ENCODE results near the gene PNPT1.

PNPT1 gene

GRCh38 chr2:55621802-55622201 is 71.8 kb downstream of the PNPT1 start:
- H3K27me3 ChIP-seq (ENCODE audit: low read depth): no peaks in the 10 kb centered on the region
- peaks cover 13% of the 10 kb centered on the region for H3K36me3 ChIP-seq (replicated peaks)
- H3K9me3 ChIP-seq: no peaks in the 10 kb centered on the region
- no peak for DNase-seq (ENCODE audit: low spot score in 2 of 2)
- in situ Hi-C loops (cut with MboI; ENCODE audit: low sequenced_read_pairs): no loop called here
- H3K4me3 ChIP-seq: no peak overlapping the region
- H3K4me1 ChIP-seq: peaks cover 12% of the 10 kb centered on the region

- H3K4me1 ChIP-seq: peaks cover 12% of the 10 kb centered on the region
- H3K36me3 ChIP-seq (replicated peaks): peaks cover 13% of the 10 kb centered on the region
- DNase-seq (ENCODE audit: low spot score in 2 of 2): peak; percentile 36 to 53
- H3K4me3 ChIP-seq: no peak overlapping the region
- no peaks in the 10 kb centered on the region for H3K27me3 ChIP-seq (ENCODE audit: low read depth)
- in situ Hi-C loops (cut with MboI; ENCODE audit: low sequenced_read_pairs): no loop called here
- H3K9me3 ChIP-seq: no peaks in the 10 kb centered on the region
These were observed 73.4 kb downstream of the PNPT1 start for GRCh38 chr2:55620123-55620779.

GRCh38 chr2:55618275-55619055 is 75.2 kb downstream of the PNPT1 start:
- no peaks in the 10 kb centered on the region for H3K27me3 ChIP-seq (ENCODE audit: low read depth)
- H3K9me3 ChIP-seq: no peaks in the 10 kb centered on the region
- H3K36me3 ChIP-seq (replicated peaks): peaks cover 31% of the 10 kb centered on the region
- in situ Hi-C loops (cut with MboI; ENCODE audit: low sequenced_read_pairs): no loop called here
- DNase-seq (ENCODE audit: low spot score in 2 of 2): peak; percentile 71 to 72
- H3K4me3 ChIP-seq: peak overlapping the region; percentile 99
- peaks cover 12% of the 10 kb centered on the region for H3K4me1 ChIP-seq

DNA sequence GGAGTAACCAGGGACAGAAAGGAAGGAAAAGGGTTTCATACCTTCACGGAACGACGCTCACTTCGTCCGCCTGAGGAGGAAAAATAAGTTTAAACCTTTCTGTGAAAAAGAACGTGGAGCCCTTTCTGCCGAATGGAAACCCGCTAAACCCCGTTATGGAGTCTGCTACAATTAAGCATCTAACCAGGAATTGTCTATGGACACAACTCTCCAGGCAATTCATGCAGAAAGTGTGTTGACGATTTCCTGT is 75.7 kb downstream of the PNPT1 start:
- peaks cover 12% of the 10 kb centered on the region for H3K4me1 ChIP-seq
- no peaks in the 10 kb centered on the region for H3K9me3 ChIP-seq
- H3K4me3 ChIP-seq: peak overlapping the region; percentile 99
- no peaks in the 10 kb centered on the region for H3K27me3 ChIP-seq (ENCODE audit: low read depth)
- DNase-seq (ENCODE audit: low spot score in 2 of 2): no peak
- in situ Hi-C loops (cut with MboI; ENCODE audit: low sequenced_read_pairs): no loop called here
- H3K36me3 ChIP-seq (replicated peaks): peaks cover 33% of the 10 kb centered on the region

- H3K4me1 ChIP-seq: peaks cover 6% of the 10 kb centered on the region
- in situ Hi-C loops (cut with MboI; ENCODE audit: low sequenced_read_pairs): no loop called here
- DNase-seq (ENCODE audit: low spot score in 2 of 2): peak; percentile 95 to 99
- no peaks in the 10 kb centered on the region for H3K9me3 ChIP-seq
- H3K36me3 ChIP-seq (replicated peaks): peaks cover 34% of the 10 kb centered on the region
- H3K27me3 ChIP-seq (ENCODE audit: low read depth): no peaks in the 10 kb centered on the region
- peak within 1 kb of the TSS; percentile 99 for H3K4me3 ChIP-seq
These were observed 76.2 kb downstream of the PNPT1 start, which contains the start of gene PPP4R3B for GRCh38 chr2:55617175-55618024. Gene PPP4R3B, minus strand, starts transcription at chr2:55617622. Its CDS starts 337 bp downstream, at chr2:55617285.

DNA sequence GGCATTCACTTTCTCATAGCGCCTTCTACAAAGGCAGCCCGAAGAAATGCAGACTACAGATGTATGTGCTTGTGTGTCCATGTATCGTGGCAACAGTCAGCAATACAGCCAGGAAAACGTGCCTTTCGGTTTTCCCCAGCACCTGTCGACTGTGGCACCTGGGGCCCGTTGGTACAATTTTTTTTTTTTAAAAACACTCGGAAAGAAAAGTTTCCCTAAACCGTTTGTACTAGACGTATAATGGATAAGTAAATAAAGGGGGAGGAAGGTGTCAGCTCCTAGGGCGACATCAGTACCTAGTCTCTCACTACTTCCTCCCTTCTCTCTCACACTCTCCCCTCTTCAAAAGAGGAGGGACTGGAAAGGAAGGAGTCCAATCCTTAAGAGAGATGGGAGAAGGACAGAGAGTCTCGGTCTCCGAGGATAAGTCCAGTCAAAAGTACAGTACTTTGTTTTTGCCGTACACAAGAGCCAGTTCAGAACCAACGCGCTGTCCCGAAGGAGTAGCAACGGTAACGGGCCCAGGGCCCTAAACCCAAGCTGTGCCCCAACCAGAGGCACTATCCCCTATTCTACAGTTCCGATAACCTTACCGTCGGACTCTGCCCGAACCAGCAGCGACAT is 77.0 kb downstream of the PNPT1 start:
- peak; percentile 51 to 52 for DNase-seq (ENCODE audit: low spot score in 2 of 2)
- Histone ChIP-seq H3K36me3 (replicated peaks) (peaks cover 34% of the 10 kb centered on the region), H3K4me1 (peaks cover 3% of the 10 kb centered on the region), H3K4me3 (peak overlapping the region; percentile 99), H3K27me3 (ENCODE audit: low read depth) (no peaks in the 10 kb centered on the region), H3K9me3 (no peaks in the 10 kb centered on the region)
- in situ Hi-C loops (cut with MboI; ENCODE audit: low sequenced_read_pairs): no loop called here

DNA sequence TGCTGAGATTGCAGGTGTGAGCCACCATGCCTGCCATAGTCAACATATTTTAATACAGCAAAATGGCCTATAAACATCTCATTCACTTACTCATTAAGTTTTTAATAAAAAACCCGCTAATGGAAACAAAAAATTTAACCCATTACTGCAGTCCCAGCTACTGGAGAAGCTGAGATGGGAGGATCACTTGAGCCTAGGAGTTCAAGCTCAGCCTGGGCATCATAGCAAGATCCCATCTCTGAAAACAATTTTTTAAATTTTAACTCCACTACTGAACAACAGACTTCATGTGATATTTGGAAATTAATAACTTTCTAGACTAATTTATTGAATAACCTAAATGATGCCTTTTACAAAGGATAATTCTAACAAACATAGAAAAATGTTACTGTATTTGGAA is 81.6 kb downstream of the PNPT1 start:
- no peak for DNase-seq (ENCODE audit: low spot score in 2 of 2)
- no peaks in the 10 kb centered on the region for H3K9me3 ChIP-seq
- H3K4me3 ChIP-seq: no peak overlapping the region
- in situ Hi-C loops (cut with MboI; ENCODE audit: low sequenced_read_pairs): no loop called here
- H3K36me3 ChIP-seq (replicated peaks): peaks cover 26% of the 10 kb centered on the region
- H3K27me3 ChIP-seq (ENCODE audit: low read depth): no peaks in the 10 kb centered on the region
- no peaks in the 10 kb centered on the region; the same call in 1 of the 2 replicates for H3K4me1 ChIP-seq

- DNase-seq (ENCODE audit: low spot score in 2 of 2): no peak
- Histone ChIP-seq H3K4me1 (no peaks in the 10 kb centered on the region; the same call in 1 of the 2 replicates), H3K4me3 (no peak overlapping the region), H3K27me3 (ENCODE audit: low read depth) (no peaks in the 10 kb centered on the region), H3K9me3 (no peaks in the 10 kb centered on the region), H3K36me3 (replicated peaks) (peaks cover 26% of the 10 kb centered on the region)
- in situ Hi-C loops (cut with MboI; ENCODE audit: low sequenced_read_pairs): no loop called here
These were observed 82.5 kb downstream of the PNPT1 start for GRCh38 chr2:55610954-55611743.

DNA sequence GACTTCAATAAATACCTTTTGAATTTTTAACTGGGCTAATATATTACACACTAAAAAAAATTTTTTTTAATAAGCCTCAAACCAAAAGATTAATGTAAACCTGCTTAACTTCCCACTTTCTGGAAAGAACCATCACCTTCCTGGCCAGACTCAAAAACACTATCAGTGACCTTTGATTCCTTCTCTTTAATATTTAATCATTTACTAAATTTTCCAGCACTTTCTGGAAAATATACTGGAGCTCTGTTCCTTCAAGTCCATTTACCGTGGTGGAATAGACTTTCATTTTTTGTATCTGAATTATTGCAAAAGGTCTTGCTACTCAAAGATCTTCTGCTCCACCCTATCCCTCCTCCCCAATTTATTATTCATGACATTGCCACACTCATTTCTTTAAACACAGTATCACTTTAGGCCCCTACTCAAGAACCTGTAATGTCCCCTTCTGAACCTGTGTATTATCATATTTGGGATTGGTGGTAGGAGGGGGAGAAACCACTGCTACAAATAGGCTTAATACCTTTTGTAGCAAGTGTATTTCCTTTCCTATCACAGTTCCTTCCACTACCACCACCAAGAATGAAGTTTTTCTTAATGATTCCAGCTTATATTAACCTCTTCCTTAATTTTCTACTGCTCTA is 83.6 kb downstream of the PNPT1 start:
- DNase-seq (ENCODE audit: low spot score in 2 of 2): no peak
- in situ Hi-C loops (cut with MboI; ENCODE audit: low sequenced_read_pairs): no loop called here
- H3K36me3 ChIP-seq (replicated peaks): peaks cover 24% of the 10 kb centered on the region
- no peaks in the 10 kb centered on the region; the same call in 1 of the 2 replicates for H3K4me1 ChIP-seq
- no peaks in the 10 kb centered on the region for H3K9me3 ChIP-seq
- H3K4me3 ChIP-seq: no peak overlapping the region
- no peaks in the 10 kb centered on the region for H3K27me3 ChIP-seq (ENCODE audit: low read depth)

DNA sequence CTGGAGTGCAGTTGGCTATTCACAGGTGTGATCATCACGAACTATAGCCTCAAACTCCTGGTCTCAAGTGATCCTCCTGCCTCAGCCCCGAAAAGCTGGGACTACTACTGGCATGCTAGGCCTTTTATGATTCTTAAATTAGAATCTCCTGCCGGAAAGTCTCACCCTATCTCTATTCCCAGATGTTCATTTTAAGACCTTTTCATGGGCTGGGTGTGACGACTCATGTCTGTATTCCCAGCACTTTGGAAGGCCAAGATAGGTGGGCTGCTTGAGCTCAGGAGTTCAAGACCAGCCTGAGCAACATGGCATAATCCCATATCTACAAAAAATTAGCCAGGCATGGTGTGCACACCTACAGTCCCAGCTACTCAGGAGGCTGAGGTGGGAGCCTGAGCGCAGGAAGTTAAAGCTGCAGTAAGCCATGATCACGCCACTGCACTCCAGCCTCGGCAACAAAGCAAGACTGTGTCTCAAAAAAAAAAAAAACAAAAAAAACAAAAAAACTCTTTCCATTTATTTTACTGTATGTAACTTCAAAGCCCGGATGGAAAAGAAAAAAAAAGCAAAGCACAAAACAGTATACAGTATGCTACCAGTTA is 84.3 kb downstream of the PNPT1 start:
- Histone ChIP-seq H3K9me3 (no peaks in the 10 kb centered on the region), H3K4me1 (no peaks in the 10 kb centered on the region), H3K36me3 (replicated peaks) (peaks cover 16% of the 10 kb centered on the region), H3K4me3 (no peak overlapping the region), H3K27me3 (ENCODE audit: low read depth) (no peaks in the 10 kb centered on the region)
- in situ Hi-C loops (cut with MboI; ENCODE audit: low sequenced_read_pairs): no loop called here
- DNase-seq (ENCODE audit: low spot score in 2 of 2): no peak

GRCh38 chr2:55607717-55608116 is 85.9 kb downstream of the PNPT1 start:
- no peaks in the 10 kb centered on the region for H3K27me3 ChIP-seq (ENCODE audit: low read depth)
- in situ Hi-C loops (cut with MboI; ENCODE audit: low sequenced_read_pairs): no loop called here

GRCh38 chr2:55604027-55604565 is 89.5 kb downstream of the PNPT1 start:
- in situ Hi-C loops (cut with MboI; ENCODE audit: low sequenced_read_pairs): no loop called here
- Histone ChIP-seq H3K4me1 (no peaks in the 10 kb centered on the region), H3K36me3 (replicated peaks) (peaks cover 6% of the 10 kb centered on the region), H3K9me3 (no peaks in the 10 kb centered on the region), H3K27me3 (ENCODE audit: low read depth) (no peaks in the 10 kb centered on the region), H3K4me3 (no peak overlapping the region)
- no peak for DNase-seq (ENCODE audit: low spot score in 2 of 2)

More at GRCh38 chr2:55607717-55608116, 85.9 kb downstream of the PNPT1 start:
- Histone ChIP-seq H3K9me3 (no peaks in the 10 kb centered on the region), H3K36me3 (replicated peaks) (peaks cover 4% of the 10 kb centered on the region), H3K4me3 (no peak overlapping the region), H3K4me1 (no peaks in the 10 kb centered on the region)
- DNase-seq (ENCODE audit: low spot score in 2 of 2): no peak

All from HAP-1 (cell line).